A549 (cell line): ENCODE measurements around the gene MOV10L1. TPM values are rescaled to one million over a fixed set of nuclear protein-coding genes. Genes with fewer than 3 reads are reported as not detected.

Source experiments
- ATAC-seq, 2 experiments: fragments of 200-7000 bp in 1 of 2; fragments of >200 bp in 1 of 2; cut with Nextera tagmentation in 1 of 2; cut with Tn5 transposase in 1 of 2; 3 replicates each; pipeline versions ENCODE4 v1.8.0 to v1.9.1; 2018 to 2020; ENCODE audit warnings: mild to moderate bottlenecking in 1 of 2, moderate library complexity in 1 of 2
- CTCF ChIA-PET: fragments of 300-600 bp; sonication (Branson Sonifier 250); formaldehyde crosslinking; extraction: SDS; loops from one replicate; lab custom pipeline; 2021; ENCODE audit warnings: antibody characterized with exemption, inconsistent platforms; lab: Yijun Ruan, JAX
- POLR2A ChIA-PET: fragments of 350-600 bp; formaldehyde crosslinking; extraction: SDS; loops from one replicate; lab custom pipeline; 2021; ENCODE audit warnings: antibody characterized with exemption, inconsistent platforms; lab: Yijun Ruan, JAX
- DNase-seq, 2 experiments: peaks; one replicate each; pipeline versions ENCODE4 v3.0.0 to v3.0.0-alpha.2; 2011 to 2016; ENCODE audit warnings: low read depth in 1 of 2, low spot score in 1 of 2
- FAIRE-seq: peaks from 2 replicates; lab custom pipeline; 2011; peaks lifted over from hg19 to GRCh38; lab: Jason Lieb, UNC
- H3K27ac ChIP-seq, 2 experiments: fragments of >200 bp; sonication (Bioruptor Twin); formaldehyde crosslinking; 3 replicates each; pipeline ENCODE4 v1.5.1; 2016 to 2017
- H3K4me1 ChIP-seq: fragments of >200 bp; sonication (Bioruptor Twin); formaldehyde crosslinking; 3 replicates; pipeline ENCODE4 v1.6.1; 2016
- H3K4me2 ChIP-seq: fragments of >200 bp; sonication (Bioruptor Twin); formaldehyde crosslinking; 3 replicates; pipeline ENCODE4 v1.6.1; 2016
- H3K4me3 ChIP-seq: fragments of >200 bp; sonication (Bioruptor Twin); formaldehyde crosslinking; 3 replicates; pipeline ENCODE4 v1.5.1; 2016
- H3K9me3 ChIP-seq: fragments of >200 bp; sonication (Bioruptor Twin); formaldehyde crosslinking; 3 replicates; pipeline ENCODE4 v1.6.1; 2016
- CBX2 ChIP-seq: fragments of 200-600 bp; sonication (generic); IDR thresholded peaks from 2 replicates; pipeline ENCODE4 v1.6.1; 2016; ENCODE audit warnings: low read depth, mild to moderate bottlenecking, borderline replicate concordance
- CHD4 ChIP-seq: fragments of 200-600 bp; sonication (generic); IDR thresholded peaks from 2 replicates; pipeline ENCODE4 v1.6.1; 2016; ENCODE audit warnings: antibody characterized with exemption, mild to moderate bottlenecking, borderline replicate concordance
- ESRRA ChIP-seq: fragments of 150-350 bp; IDR thresholded peaks from 2 replicates; pipeline ENCODE4 v1.6.1; 2014; ENCODE audit warnings: mild to moderate bottlenecking, low read length, borderline replicate concordance
- JUN ChIP-seq, 2 experiments: fragments of >200 bp; sonication (Bioruptor Twin); formaldehyde crosslinking; IDR thresholded peaks; 2 replicates in 1 of 2; 3 replicates in 1 of 2; pipeline ENCODE4 v1.6.1; 2016 to 2017
- JUNB ChIP-seq: fragments of >200 bp; sonication (Bioruptor Twin); formaldehyde crosslinking; IDR thresholded peaks from 2 replicates; pipeline ENCODE4 v1.6.1; 2016
- MYC ChIP-seq: IDR thresholded peaks from 2 replicates; pipeline ENCODE4 v1.6.1; 2012; ENCODE audit warnings: mild to moderate bottlenecking, inconsistent platforms, low read length, improper control_type of control experiment, borderline replicate concordance
- NFE2L2 ChIP-seq: fragments of 150-350 bp; conservative IDR thresholded peaks from 2 replicates; pipeline ENCODE4 v1.6.1; 2014; ENCODE audit warnings: low read length
- RCOR1 ChIP-seq: fragments of 150-350 bp; IDR thresholded peaks from 2 replicates; pipeline ENCODE4 v1.6.1; 2014; ENCODE audit warnings: antibody characterized with exemption, low read length, low read depth
- SMC3 ChIP-seq: fragments of >200 bp; sonication (Bioruptor Twin); formaldehyde crosslinking; IDR thresholded peaks from 3 replicates; pipeline ENCODE4 v1.6.1; 2018; ENCODE audit warnings: inconsistent platforms
- ZFP36 ChIP-seq: fragments of 450-650 bp; IDR thresholded peaks from 2 replicates; pipeline ENCODE4 v1.6.1; 2014; ENCODE audit warnings: borderline replicate concordance; ENCODE audit not compliant: partially characterized antibody
- WGBS: methylation state at CpG from one replicate; pipeline ENCODE4 v1.1.6; 2017; ENCODE audit errors: missing lambda C conversion rate; 5-methylcytosine and 5-hydroxymethylcytosine counted together
- polyA plus RNA-seq, 4 experiments: library from polyadenylated mRNA; depleted of rRNA in 3 of 4; stranded (reverse); fragments of >200 nt; fragmentation: RNase III in 1 of 4; extraction: RNeasy Plus Mini Kit Qiagen cat#74134 plus additional on column Dnase treatment in 1 of 4; gene quantifications; 2 replicates in 3 of 4; 3 replicates in 1 of 4; pipeline ENCODE4 v1.2.3, GENCODE V29; 2011 to 2017
- TF ChIP-seq, protein P1 (sequence below): fragments of >200 bp; sonication (Bioruptor Twin); formaldehyde crosslinking; IDR thresholded peaks from 3 replicates; pipeline ENCODE4 v1.6.1; 2016
- TF ChIP-seq, protein P2 (sequence below): fragments of >200 bp; sonication (Bioruptor Twin); formaldehyde crosslinking; IDR thresholded peaks from 3 replicates; pipeline ENCODE4 v1.5.1; 2016
- TF ChIP-seq, protein P3 (sequence below): fragments of 150-350 bp; IDR thresholded peaks from 2 replicates; pipeline ENCODE4 v1.6.1; 2014; ENCODE audit warnings: low read depth, mild to moderate bottlenecking, low read length

Gene MOV10L1
- polyA plus RNA-seq, 2 of the 4 experiments (the other 2 are of a cell fraction): 0.04 TPM

DNA sequence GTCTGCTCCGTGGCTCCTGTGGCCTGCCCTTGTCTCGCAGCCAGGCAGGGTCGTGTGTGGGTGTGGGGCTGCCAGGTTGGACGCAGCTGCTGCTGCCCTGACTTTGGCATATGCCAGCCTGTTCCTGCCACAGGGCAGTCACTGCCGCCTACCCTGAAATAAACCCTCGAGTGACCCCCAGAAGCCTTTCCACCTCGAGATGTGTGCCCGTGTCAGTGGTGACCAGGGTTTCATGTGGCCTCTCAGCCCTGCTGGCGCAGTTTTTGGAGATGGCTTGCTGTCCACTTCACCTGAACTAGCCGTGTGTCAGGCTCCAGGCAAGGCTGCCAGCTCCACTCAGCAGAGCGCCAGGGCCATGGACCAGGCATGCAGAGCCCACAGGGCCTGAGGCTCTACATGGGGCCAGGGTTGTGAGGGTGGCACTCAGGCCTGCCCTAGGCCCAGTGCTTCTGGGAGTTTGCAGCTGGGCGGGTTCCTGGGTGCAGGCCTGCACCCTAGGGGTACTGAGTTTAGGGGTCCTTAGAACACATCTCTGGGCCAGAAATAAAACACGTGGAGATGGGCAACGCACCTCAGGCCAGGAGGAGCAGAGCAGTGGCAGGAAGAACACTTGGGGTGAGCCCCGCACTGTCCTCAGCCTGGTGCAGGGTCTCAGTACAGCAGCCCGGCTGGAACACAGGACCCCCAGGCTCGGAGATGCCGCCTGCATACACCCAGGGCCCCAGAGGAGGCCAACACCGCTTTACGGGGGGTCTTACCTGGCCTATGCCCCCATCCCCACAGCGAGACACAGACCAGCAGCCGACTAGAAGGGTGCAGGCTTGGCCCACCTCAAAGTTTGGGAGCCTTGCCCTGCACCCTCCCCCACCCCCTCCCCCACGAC is 71.9 kb downstream of the MOV10L1 start:
- DNase-seq (no peak), FAIRE-seq (no peak), ATAC-seq (no peak; a peak in 1 of 6 replicates)
- Histone ChIP-seq H3K4me1 (no peaks in the 10 kb centered on the region), H3K27ac (no peak overlapping the region), H3K4me3 (no peak overlapping the region), H3K4me2 (no peak overlapping the region), H3K9me3 (no peaks in the 10 kb centered on the region)
- ChIA-PET POLR2A (no interaction called here), CTCF (interaction anchor here (1.3 kb wide), 1 partner anchor 12 kb away, joined by 6 read pairs; no protein-coding TSS in a partner anchor)
- TF ChIP-seq CHD4 (no peak), SMC3 (no peak), RCOR1 (no peak), ESRRA (no peak), CBX2 (no peak), JUN (IDR thresholded peaks at IDR 0.05) (no peak), MYC (no peak)
- TF ChIP-seq, protein P1, sequence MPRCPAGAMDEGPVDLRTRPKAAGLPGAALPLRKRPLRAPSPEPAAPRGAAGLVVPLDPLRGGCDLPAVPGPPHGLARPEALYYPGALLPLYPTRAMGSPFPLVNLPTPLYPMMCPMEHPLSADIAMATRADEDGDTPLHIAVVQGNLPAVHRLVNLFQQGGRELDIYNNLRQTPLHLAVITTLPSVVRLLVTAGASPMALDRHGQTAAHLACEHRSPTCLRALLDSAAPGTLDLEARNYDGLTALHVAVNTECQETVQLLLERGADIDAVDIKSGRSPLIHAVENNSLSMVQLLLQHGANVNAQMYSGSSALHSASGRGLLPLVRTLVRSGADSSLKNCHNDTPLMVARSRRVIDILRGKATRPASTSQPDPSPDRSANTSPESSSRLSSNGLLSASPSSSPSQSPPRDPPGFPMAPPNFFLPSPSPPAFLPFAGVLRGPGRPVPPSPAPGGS: no peak
- 70% methylated on average over 4 of the region's 23 CpGs for WGBS

DNA sequence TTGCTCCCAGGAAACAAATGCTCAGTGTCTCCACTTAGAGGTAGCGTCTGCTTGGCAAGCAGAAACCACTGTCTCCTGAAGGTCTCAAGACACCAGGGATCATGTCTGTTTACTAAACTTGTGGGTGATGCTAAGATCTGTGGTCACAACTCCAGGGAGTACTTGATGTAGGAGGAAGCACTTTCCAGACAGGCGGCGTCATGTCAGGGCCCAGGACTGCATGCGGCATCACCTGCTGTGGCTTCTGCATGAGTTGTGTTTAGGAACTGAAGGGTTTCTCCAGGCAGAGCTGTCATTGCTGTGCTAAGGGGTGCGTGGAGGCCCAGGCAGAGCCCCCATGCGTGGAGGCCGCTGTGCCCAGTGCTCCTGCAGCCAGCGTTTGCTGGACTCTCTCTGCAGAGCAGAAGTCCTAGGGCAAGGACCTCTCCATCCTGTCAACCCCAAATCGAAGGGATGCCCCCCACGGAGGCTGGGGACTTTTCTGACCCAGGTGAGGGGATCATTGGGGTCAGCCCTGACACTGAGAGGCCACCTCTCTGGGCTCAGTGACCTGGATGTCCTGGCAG is 72.7 kb downstream of the MOV10L1 start:
- TF ChIP-seq, protein P2, sequence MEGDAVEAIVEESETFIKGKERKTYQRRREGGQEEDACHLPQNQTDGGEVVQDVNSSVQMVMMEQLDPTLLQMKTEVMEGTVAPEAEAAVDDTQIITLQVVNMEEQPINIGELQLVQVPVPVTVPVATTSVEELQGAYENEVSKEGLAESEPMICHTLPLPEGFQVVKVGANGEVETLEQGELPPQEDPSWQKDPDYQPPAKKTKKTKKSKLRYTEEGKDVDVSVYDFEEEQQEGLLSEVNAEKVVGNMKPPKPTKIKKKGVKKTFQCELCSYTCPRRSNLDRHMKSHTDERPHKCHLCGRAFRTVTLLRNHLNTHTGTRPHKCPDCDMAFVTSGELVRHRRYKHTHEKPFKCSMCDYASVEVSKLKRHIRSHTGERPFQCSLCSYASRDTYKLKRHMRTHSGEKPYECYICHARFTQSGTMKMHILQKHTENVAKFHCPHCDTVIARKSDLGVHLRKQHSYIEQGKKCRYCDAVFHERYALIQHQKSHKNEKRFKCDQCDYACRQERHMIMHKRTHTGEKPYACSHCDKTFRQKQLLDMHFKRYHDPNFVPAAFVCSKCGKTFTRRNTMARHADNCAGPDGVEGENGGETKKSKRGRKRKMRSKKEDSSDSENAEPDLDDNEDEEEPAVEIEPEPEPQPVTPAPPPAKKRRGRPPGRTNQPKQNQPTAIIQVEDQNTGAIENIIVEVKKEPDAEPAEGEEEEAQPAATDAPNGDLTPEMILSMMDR: no peak
- TF ChIP-seq, all 56 proteins: peak for 0
- Histone ChIP-seq H3K27ac (no peak overlapping the region), H3K4me2 (no peak overlapping the region), H3K4me1 (no peaks in the 10 kb centered on the region), H3K4me3 (no peak overlapping the region), H3K9me3 (no peaks in the 10 kb centered on the region)
- ChIA-PET POLR2A (no interaction called here), CTCF (interaction anchor here (3.3 kb wide), 1 partner anchor 13 kb away, joined by 12 read pairs; no protein-coding TSS in a partner anchor)
- DNase-seq (no peak), FAIRE-seq (no peak), ATAC-seq (no peak)
- WGBS: 90% methylated on average over 4 of the region's 10 CpGs

DNA sequence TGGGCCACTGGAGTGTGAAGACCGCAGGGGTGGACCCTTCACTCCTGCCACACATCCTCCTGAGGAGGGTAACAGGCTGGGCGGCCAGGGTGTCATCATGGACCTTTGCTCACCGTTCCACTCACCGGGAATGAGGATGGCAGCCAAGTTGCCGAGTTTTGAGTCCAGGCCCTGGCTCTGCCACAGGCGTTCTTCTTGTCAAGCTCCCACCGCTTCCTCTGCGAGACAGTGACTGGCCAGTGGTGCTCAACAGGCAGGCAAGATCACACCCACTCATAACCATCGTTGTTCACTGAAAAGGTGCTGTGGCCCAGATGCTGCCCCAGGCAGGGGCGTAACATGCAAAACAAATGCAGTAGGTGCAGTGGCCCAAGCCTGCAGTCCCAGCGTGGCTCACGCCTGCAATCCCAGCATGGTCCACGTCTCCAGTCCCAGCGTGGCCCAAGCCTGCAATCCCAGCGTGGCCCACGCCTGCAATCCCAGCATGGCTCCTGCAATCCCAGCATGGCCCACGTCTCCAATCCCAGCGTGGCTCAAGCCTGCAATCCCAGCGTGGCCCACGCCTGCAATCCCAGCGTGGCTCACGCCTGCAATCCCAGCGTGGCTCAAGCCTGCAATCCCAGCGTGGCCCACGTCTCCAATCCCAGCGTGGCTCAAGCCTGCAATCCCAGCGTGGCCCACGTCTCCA is 75.8 kb downstream of the MOV10L1 start:
- TF ChIP-seq JUNB (no peak), NFE2L2 (no peak), ZFP36 (no peak)
- TF ChIP-seq, protein P3, sequence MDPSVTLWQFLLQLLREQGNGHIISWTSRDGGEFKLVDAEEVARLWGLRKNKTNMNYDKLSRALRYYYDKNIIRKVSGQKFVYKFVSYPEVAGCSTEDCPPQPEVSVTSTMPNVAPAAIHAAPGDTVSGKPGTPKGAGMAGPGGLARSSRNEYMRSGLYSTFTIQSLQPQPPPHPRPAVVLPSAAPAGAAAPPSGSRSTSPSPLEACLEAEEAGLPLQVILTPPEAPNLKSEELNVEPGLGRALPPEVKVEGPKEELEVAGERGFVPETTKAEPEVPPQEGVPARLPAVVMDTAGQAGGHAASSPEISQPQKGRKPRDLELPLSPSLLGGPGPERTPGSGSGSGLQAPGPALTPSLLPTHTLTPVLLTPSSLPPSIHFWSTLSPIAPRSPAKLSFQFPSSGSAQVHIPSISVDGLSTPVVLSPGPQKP: no peak
- H3K4me1 ChIP-seq: no peaks in the 10 kb centered on the region
- FAIRE-seq (no peak), DNase-seq (no peak), ATAC-seq (no peak)
- H3K4me3 ChIP-seq: no peak overlapping the region
- H3K4me2 ChIP-seq: no peak overlapping the region
- no peak overlapping the region for H3K27ac ChIP-seq
- ChIA-PET CTCF (interaction anchor here (0.9 to 3.3 kb wide), 2 partner anchors 16 to 25 kb away, joined by 3 to 12 read pairs; no protein-coding TSS in a partner anchor), POLR2A (no interaction called here)
- no peaks in the 10 kb centered on the region for H3K9me3 ChIP-seq
- WGBS: 81% methylated on average over 15 of the region's 28 CpGs
